GM12891 (cell line): Measurements from ENCODE around the gene CENPV.

Source experiments
- POLR2A ChIP-seq: IDR thresholded peaks from 2 replicates; pipeline ENCODE4 v1.6.1; 2011; ENCODE audit warnings: low read depth, low read length, control low read depth
- TAF1 ChIP-seq: IDR thresholded peaks from 2 replicates; pipeline ENCODE4 v1.6.1; 2011; ENCODE audit warnings: low read depth, low read length, control low read depth

DNA sequence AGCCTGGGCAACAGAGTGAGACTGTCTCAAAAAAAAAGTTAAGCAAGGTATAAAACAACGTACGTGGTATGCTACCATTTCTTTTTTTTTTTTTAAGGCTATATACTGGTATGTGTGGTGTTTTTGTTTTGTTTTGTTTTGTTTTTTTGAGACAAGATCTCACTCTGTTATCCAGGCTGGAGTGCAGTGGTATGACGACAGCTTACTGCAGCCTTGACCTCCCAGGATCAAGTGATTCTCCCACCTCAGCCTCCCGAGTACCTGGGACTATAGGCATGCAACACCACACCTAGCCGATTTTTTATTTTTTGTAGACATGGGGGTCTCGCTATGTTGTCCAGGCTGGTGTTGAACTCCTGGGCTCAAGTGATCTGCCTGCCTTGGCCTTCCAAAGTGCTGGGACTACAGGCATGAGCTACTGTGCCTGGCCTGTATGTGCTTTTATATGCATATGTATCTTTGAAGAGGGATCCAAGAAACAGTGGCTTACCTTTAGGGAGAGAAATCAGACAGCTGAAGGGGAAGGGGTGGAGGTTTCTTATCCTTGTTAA is 6.5 kb downstream of the CENPV start:
- TF ChIP-seq POLR2A (no peak), TAF1 (no peak)
